CD4-positive, alpha-beta T cell treated with Interleukin-12 subunit alpha and Interleukin-12 subunit beta, for 1 hour (primary cell): ENCODE results near the gene ANKRD13C.
A peak's percentile ranks its signal among the peaks of the same experiment; 100 is the strongest.
"Not testable (repeated sequence)": the region's sequence is repeated elsewhere in the genome, so short reads cannot be mapped to it uniquely, and the experiment has no call there.

Experiments used
- DNase-seq: peaks from one replicate; pipeline ENCODE4 v3.0.0-alpha.2; 2020

Gene ANKRD13C

GRCh38 chr1:70358921-70359564 is 4.5 kb upstream of the ANKRD13C start:
- DNase-seq, result no peak

- no peak for DNase-seq
Measured at GRCh38 chr1:70355920-70356319, 1.4 kb upstream of the ANKRD13C start.

DNA sequence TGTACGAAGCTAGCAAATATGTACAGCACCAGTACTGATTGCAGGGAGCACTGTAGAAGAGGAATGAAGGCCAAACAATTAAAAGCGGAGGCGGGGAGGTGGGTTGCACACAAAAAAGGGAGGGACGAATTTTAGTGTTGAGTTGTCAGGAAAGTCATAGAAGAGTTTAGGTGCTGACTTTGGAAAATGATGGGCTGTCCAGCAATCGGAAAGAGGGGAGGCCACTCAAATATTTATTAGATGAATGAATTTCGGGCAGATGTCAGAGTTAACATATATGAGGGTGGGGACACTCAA is 537 bp upstream of the ANKRD13C start:
- no peak for DNase-seq

DNA sequence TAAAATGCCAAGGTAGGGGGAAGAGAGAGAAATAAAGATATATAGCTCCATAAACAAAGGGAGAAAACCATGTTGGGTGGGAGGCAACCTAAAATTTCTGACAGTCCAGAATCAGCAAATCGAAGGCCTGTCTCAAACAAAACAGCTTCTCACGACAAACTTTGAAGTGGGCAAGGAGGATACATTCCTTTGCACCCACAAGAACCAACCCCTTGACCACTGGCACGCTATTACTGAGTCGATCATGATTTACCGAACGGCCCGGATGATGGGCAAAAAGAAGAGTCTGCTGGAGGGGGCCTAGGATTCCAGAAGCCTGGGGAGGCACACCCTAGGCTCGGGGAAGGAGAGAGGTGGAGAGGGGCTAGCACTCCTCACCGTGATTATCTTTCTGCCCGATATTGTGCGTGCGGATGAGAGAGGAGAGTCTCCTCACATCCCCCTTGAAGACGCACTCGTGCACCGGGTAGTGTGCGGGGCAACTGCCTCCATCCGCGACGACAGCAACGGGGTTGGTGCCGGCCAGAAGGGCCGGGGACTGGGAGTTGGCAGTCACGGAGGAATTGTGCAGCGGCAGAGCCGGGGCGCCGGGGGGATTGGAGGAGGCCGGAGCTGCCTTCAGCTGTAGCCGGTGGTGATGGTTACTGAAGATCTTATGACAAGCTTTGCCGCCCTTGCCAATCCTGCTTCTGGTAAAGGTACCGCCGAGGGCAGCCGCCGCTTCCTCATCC is 756 bp downstream of the ANKRD13C start:
- DNase-seq, result peak; percentile 18

- no peak for DNase-seq
Measured at GRCh38 chr1:70353044-70353443, 1.5 kb downstream of the ANKRD13C start.

- DNase-seq, result not testable (repeated sequence)
Measured at GRCh38 chr1:70349799-70350198, 4.7 kb downstream of the ANKRD13C start.

- no peak for DNase-seq
Measured at GRCh38 chr1:70348399-70349165, 5.9 kb downstream of the ANKRD13C start.

GRCh38 chr1:70339644-70340043 is 14.9 kb downstream of the ANKRD13C start:
- not testable (repeated sequence) for DNase-seq

GRCh38 chr1:70336050-70336449 is 18.5 kb downstream of the ANKRD13C start:
- no peak for DNase-seq

DNA sequence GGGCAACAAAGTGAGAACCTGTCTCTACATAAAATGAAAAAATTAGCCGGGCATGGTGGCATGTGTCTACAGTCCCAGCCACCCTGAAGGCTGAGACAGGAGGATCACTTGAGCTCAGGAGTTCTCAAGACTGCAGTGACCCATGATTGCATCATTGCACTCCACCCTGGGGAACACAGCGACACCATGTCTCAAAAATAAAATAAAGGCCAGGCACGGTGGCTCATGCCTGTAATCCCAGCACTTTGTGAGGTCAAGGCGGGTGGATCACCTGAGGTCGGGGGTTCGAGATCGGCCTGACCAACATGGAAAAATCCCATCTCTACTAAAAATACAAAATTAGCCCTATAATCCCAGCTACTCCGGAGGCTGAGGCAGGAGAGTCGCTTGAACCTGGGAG is 20.1 kb downstream of the ANKRD13C start:
- DNase-seq, result no peak

- no peak for DNase-seq
Measured at GRCh38 chr1:70333245-70333644, 21.3 kb downstream of the ANKRD13C start.

GRCh38 chr1:70331962-70332361 is 22.6 kb downstream of the ANKRD13C start:
- no peak for DNase-seq

DNA sequence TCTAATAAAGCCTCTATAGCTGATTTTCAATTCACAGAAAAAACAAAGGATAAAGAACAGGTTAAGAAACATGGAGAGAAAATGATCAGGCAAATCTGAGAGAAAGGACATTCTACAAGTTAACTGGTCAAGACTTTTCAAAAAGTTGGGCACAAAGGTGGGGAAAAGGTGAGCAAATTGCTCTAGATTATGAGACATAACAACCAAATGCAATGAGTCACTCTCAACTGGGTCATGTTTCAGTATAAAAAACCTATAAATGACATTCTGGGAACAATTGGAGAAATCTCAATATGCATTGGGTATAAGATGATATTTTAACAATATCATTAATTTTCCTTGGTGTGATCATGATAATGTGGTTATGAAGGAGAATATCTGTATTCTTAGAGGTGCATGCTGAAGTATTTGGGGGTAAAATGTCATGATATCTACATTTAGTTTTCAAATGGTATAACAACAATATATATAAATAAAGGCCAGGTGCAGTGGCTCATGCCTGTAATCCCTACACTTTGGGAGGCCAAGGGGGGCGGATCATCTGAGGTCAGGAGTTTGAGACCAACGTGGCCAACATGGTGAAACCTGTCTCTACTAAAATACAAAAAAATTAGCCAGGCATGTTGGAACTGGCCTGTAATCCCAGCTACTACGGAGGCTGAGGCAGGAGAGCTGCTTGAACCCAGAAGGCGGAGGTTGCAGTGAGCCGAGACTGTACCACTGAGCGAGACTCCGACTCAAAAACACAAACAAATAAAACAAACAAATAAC is 27.0 kb downstream of the ANKRD13C start:
- no peak for DNase-seq

- no peak for DNase-seq
Measured at GRCh38 chr1:70324683-70325082, 29.8 kb downstream of the ANKRD13C start.

DNA sequence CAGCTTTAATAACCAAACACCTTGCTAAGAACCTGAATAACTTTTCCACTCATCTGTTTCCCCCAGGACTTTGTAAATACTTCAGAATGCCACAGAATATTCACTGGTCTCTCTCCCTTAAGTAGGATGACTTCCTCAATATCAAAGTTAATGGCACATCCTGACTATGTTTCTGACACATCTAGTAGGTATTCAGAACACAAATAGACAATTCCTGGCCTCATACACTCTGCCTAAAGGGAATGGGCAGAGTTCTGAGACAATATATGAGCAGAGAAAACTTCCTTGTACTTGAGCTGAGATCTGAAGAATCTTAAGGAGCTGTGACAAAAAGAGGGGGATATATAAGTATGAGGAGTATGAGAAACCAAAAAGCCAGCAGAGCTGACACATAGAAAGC is 34.8 kb downstream of the ANKRD13C start:
- no peak for DNase-seq

DNA sequence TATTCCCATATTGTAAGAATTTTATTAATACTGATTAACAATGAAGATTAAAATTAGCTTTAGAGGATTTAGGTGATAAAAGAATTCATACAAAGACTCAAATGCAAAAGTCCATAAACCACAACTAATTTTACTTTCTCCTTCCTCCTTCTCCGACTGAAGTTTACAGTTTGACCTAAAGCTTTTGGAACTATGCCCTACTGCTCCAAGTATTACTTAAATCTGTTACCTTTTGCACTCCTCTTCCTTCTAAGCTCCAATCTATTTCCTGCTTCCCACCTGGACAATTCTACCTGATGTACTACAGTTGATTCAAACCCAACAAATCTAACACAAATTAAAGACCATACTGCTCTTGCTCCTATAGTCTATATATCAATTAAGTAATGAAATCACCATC is 36.3 kb downstream of the ANKRD13C start:
- no peak for DNase-seq

GRCh38 chr1:70317087-70317486 is 37.4 kb downstream of the ANKRD13C start:
- no peak for DNase-seq

DNA sequence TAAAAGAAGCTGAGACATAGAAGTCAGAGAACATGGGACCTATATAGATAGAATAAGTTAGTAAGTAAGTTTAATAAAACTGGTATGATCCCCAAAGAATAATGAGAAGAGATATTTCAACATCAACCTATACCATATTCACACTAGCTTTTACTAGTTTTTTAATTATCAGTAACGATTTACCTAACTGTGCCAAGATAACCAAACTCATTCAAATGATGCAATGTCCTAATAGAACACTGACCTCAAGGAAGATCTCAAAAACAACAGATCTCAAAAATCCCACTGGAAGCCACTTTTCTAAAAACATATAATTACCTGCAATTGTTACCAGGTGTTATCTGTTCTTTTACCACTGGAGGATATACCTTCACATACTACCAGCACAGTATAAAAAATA is 38.7 kb downstream of the ANKRD13C start:
- no peak for DNase-seq

- no peak for DNase-seq
Measured at GRCh38 chr1:70314706-70315304, 39.7 kb downstream of the ANKRD13C start.

DNA sequence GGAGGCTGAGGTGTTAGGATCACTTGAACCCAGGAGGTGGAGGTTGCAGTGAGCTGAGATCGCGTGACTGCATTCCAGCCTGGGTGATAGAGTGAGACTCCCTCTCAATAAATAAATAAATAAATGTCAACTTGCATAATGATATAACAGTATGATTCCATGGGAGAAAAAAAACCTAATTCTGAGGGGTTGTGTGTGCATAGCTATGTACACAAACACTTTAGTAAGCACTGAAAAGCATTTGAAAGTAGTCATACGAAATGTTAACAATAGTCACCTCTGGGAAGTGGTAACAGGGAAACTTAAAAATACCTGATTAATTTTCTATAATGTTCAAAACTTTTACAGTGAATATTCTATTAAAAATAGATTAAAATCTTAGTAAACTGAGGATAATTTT is 43.2 kb downstream of the ANKRD13C start:
- no peak for DNase-seq

DNA sequence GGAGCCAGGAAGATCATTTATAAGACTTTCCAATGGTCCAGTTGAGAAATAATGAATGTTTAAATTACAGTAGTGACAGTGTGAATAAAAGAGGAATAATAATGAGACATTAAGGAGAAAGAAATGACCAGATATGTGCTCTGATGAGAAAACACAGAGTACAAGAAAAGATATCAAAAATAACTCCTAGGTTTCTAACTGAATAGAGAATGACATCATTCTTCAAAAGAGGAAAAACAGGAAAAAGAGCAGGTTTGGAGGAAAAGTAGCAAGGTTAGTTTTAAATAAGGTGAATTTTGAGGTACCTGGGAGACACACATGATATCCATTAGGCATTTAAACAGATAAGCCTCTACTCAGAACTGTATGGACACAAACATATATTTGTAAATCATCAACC is 55.0 kb downstream of the ANKRD13C start:
- no peak for DNase-seq

- DNase-seq, result no peak
Measured at GRCh38 chr1:70295749-70296148, 58.8 kb downstream of the ANKRD13C start.
